Measurements from ENCODE around the gene FAM111B.
A peak's percentile ranks its signal among the peaks of the same experiment; 100 is the strongest.
"Not testable (repeated sequence)": the region's sequence is repeated elsewhere in the genome, so short reads cannot be mapped to it uniquely, and the experiment has no call there.

The FAM111B gene

GRCh38 chr11:59106363-59107336, at the start of gene FAM111B:
Gene FAM111B (plus strand): TSS chr11:59107237. CDS start chr11:59109626, 2,389 bp downstream.
- DNase-seq: peak; percentile 92

- DNase-seq: peak; percentile 92
These were observed 48.7 kb upstream of the FAM111B start for GRCh38 chr11:59058120-59059033.

GRCh38 chr11:59060096-59060495, 46.9 kb upstream of the FAM111B start:
- DNase-seq: not testable (repeated sequence)

- DNase-seq: no peak
These were observed 44.2 kb upstream of the FAM111B start for GRCh38 chr11:59062602-59063529.

- DNase-seq: not testable (repeated sequence)
These were observed 42.9 kb upstream of the FAM111B start for GRCh38 chr11:59063996-59064727.

GRCh38 chr11:59069087-59069486, 38.0 kb upstream of the FAM111B start:
- no peak for DNase-seq

GRCh38 chr11:59076876-59077571, 30.0 kb upstream of the FAM111B start:
- DNase-seq: no peak

GRCh38 chr11:59078435-59078834, 28.6 kb upstream of the FAM111B start:
- no peak for DNase-seq

- DNase-seq: no peak
These were observed 28.0 kb upstream of the FAM111B start for GRCh38 chr11:59079086-59079485.

GRCh38 chr11:59080421-59080820, 26.6 kb upstream of the FAM111B start:
- DNase-seq: not testable (repeated sequence)

- DNase-seq: not testable (repeated sequence)
These were observed 25.5 kb upstream of the FAM111B start for GRCh38 chr11:59081430-59082020.

GRCh38 chr11:59086007-59086406, 21.0 kb upstream of the FAM111B start, which contains the start of gene GLYATL1B:
Gene GLYATL1B (plus strand): TSS chr11:59086307. CDS start chr11:59086307, 0 bp downstream.
- DNase-seq: not testable (repeated sequence)

- DNase-seq: no peak
These were observed 18.9 kb upstream of the FAM111B start for GRCh38 chr11:59088162-59088561.

- DNase-seq: not testable (repeated sequence)
These were observed 13.5 kb upstream of the FAM111B start for GRCh38 chr11:59093576-59093975.

GRCh38 chr11:59095225-59095624, 11.8 kb upstream of the FAM111B start:
- DNase-seq: not testable (repeated sequence)

- not testable (repeated sequence) for DNase-seq
These were observed 11.0 kb upstream of the FAM111B start for GRCh38 chr11:59095972-59096575.

- peak; percentile 64 for DNase-seq
These were observed 9.8 kb upstream of the FAM111B start for GRCh38 chr11:59097113-59097708.

- DNase-seq: not testable (repeated sequence)
These were observed 9.1 kb upstream of the FAM111B start for GRCh38 chr11:59097938-59098337.

GRCh38 chr11:59102259-59102765, 4.7 kb upstream of the FAM111B start:
- peak; percentile 81 for DNase-seq

Data from activated CD4-positive, alpha-beta T cell treated with anti-CD3 and anti-CD28 coated beads, Interleukin-2, Interleukin-6, amounts not matched to agents 100 ng/mL and 50 ng/mL, durations not matched to agents 16 hours and 8 hours (primary cell).